Left renal pelvis (tissue), 4 donors: ENCODE data around the gene GSKIP. TPM values are rescaled to one million over a fixed set of nuclear protein-coding genes. Genes with fewer than 3 reads are reported as not detected.

Experiments
- DNase-seq, 4 donors: peaks; one replicate each; pipeline ENCODE4 v3.0.0-alpha.2; 2013; ENCODE audit warnings: low read depth in 4 of 4, low spot score in 3 of 4
- polyA plus RNA-seq, 4 donors: library from polyadenylated mRNA; unstranded; fragments of 120-200 nt; gene quantifications; one replicate each; pipeline ENCODE4 v1.2.1, GENCODE V29; 2013; ENCODE audit not compliant: insufficient read length in 4 of 4

GSKIP gene
- polyA plus RNA-seq, 4 donors, result 20.2 to 32.6 (median 31.1) TPM

GRCh38 chr14:96373538-96373937 lies 10.2 kb downstream of the GSKIP start:
- DNase-seq, result no peak

- DNase-seq, result no peak
These were observed 12.8 kb downstream of the GSKIP start for GRCh38 chr14:96376093-96376492.

- no peak for DNase-seq
These were observed 17.4 kb downstream of the GSKIP start for GRCh38 chr14:96380735-96381134.

- DNase-seq, result no peak
These were observed 20.1 kb downstream of the GSKIP start for GRCh38 chr14:96383445-96383844.

GRCh38 chr14:96384053-96384452 lies 20.7 kb downstream of the GSKIP start:
- no peak for DNase-seq

- DNase-seq, result no peak
These were observed 21.4 kb downstream of the GSKIP start for GRCh38 chr14:96384740-96385139.

- no peak for DNase-seq
These were observed 22.1 kb downstream of the GSKIP start for GRCh38 chr14:96385385-96385784.

GRCh38 chr14:96390965-96391292 lies 27.6 kb downstream of the GSKIP start:
- DNase-seq, result no peak

GRCh38 chr14:96391293-96392118 lies 28.2 kb downstream of the GSKIP start:
- DNase-seq, result peak; percentile 62 to 85 (median 79)

GRCh38 chr14:96393071-96393691 lies 29.9 kb downstream of the GSKIP start:
- no peak for DNase-seq

GRCh38 chr14:96394047-96394815 lies 30.9 kb downstream of the GSKIP start:
- no peak for DNase-seq

- DNase-seq, result no peak
These were observed 35.1 kb downstream of the GSKIP start for GRCh38 chr14:96398432-96398831.

- DNase-seq, result no peak
These were observed 35.6 kb downstream of the GSKIP start for GRCh38 chr14:96398921-96399320.

GRCh38 chr14:96399405-96399804 lies 36.1 kb downstream of the GSKIP start:
- DNase-seq, result no peak

- DNase-seq, result no peak
These were observed 37.2 kb downstream of the GSKIP start for GRCh38 chr14:96400495-96400894.

- DNase-seq, result no peak
These were observed 40.1 kb downstream of the GSKIP start for GRCh38 chr14:96403409-96403808.

GRCh38 chr14:96405677-96406076 lies 42.4 kb downstream of the GSKIP start:
- no peak for DNase-seq

GRCh38 chr14:96407935-96408570 lies 44.7 kb downstream of the GSKIP start:
- no peak for DNase-seq

GRCh38 chr14:96408608-96409007 lies 45.3 kb downstream of the GSKIP start:
- DNase-seq, result no peak

GRCh38 chr14:96409701-96410100 lies 46.4 kb downstream of the GSKIP start:
- DNase-seq, result no peak

- no peak for DNase-seq
These were observed 46.8 kb downstream of the GSKIP start for GRCh38 chr14:96410119-96410518.
